GM18505 (cell line): ENCODE data around the gene ABCC1.
"Not testable (repeated sequence)": the region's sequence is repeated elsewhere in the genome, so short reads cannot be mapped to it uniquely, and the experiment has no call there.

Experiments used
- ATAC-seq: cut with Tn5 transposase; IDR thresholded peaks from one replicate; pipeline ENCODE4 v1.9.1; 2021; ENCODE audit not compliant: unreplicated experiment
- POLR2A ChIP-seq: IDR thresholded peaks from 4 replicates; pipeline ENCODE4 v1.6.1; 2011; ENCODE audit warnings: borderline replicate concordance; ENCODE audit not compliant: insufficient read depth, insufficient read length; ENCODE audit errors: extremely low read depth

ABCC1 gene

DNA sequence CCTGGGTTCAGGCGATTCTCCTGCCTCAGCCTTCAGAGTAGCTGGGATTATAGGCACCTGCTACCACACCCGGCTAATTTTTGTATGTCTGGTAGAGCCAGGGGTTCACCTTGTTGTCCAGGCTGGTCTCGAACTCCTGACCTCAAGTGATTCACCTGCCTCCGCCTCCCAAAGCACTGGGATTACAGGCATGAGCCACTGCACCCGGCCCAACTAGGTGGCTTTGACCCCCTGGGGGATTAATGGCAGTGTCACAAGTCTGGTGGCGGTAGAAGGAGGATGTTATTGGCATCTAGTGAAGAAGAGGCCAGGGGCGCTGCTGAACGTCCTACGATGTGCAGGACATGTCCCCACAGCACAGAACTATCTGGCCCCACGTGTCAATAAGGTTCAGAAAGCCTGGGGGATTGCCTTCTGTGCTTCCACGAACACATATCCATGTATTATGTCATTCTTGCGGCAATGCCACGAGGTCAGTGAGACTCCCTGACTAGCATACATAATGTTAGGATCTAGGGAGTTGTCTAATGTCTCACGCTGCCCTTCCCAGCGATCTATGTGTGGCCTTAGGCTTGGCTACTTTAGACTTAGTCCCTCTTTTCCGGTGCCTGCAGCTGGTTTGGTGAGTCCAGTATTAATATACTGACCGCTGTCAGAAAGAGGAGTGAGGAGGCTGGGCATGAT is 198.0 kb downstream of the ABCC1 start:
- ATAC-seq = no peak
- TF ChIP-seq POLR2A = no peak

GRCh38 chr16:16148000-16148599 is 198.7 kb downstream of the ABCC1 start:
- ATAC-seq = not testable (repeated sequence)

DNA sequence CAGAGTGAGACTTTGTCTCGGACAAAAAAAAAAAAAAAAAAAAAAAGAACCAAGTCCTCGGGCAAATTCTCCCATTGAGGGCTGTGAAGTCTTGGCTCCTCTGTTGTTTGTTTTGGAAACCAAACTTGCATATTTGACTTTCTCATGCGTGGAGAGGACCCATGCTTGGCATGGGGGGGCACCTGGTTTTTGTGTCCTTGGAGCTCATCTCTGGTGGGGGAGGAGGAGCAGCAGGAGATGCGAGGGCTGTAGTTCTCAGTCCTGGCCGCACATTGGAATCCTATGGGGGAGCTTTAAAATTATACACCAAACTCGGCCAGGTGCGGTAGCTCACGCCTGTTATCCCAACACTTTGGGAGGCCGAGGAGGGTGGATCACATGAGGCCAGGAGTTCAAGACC is 199.3 kb downstream of the ABCC1 start:
- ATAC-seq = no peak
- no peak for TF ChIP-seq POLR2A

- TF ChIP-seq POLR2A = no peak
- no peak for ATAC-seq
Observed at GRCh38 chr16:16149710-16150116, 200.3 kb downstream of the ABCC1 start.

DNA sequence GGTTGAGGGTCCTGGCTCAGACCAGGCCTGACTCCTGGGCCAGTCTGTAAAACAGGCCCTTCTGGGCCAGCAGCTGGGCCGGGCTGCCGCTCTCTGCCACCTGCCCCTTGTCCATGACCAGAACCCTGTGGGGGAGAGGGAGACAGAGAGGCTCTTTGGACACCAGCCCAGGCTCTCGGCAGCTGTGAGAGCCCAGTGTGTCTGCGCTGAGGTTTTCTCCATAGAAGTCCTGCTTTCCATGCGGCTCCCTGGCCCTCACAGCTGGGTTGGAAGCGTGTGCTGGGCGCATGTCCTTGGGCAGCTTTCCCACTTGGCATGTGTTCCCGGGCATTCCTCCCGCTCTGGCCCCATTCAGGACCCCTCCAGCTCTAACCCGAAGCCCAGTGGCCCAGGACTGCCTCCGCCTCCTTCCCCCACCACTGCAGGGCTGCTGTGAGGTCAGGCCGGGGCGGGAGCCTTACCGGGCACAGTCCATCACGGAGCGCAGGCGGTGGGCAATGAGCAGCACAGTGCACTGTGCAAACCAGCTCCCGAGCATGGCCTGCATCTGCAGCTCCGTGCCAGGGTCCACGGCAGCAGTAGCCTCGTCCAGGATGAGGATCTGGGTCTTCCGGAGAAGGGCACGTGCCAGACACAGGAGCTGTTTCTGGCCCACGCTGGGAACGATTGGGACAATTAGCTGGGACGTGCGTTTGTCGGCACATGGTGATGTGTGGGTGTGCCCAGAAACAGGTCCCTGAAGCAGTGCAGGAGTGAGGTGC is 200.9 kb downstream of the ABCC1 start:
- no peak for ATAC-seq
- no peak for TF ChIP-seq POLR2A

DNA sequence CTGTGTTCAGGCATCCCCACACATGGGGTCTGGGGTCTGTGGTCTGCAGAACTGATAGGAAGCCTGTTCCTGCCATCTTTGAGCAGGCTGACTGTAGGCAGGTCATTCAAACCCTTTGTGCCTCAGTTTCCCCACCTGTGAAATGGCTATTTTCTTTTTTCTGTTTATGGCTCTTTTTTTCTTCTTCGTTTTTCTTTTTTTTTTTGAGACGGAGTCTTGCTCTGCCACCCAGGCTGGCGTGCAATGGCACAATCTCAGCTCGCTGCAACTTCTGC is 201.4 kb downstream of the ABCC1 start:
- TF ChIP-seq POLR2A = no peak
- no peak for ATAC-seq

- ATAC-seq = no peak
- no peak for TF ChIP-seq POLR2A
Observed at GRCh38 chr16:16151315-16151714, 201.9 kb downstream of the ABCC1 start.

GRCh38 chr16:16153000-16153399 is 203.6 kb downstream of the ABCC1 start:
- not testable (repeated sequence) for ATAC-seq

DNA sequence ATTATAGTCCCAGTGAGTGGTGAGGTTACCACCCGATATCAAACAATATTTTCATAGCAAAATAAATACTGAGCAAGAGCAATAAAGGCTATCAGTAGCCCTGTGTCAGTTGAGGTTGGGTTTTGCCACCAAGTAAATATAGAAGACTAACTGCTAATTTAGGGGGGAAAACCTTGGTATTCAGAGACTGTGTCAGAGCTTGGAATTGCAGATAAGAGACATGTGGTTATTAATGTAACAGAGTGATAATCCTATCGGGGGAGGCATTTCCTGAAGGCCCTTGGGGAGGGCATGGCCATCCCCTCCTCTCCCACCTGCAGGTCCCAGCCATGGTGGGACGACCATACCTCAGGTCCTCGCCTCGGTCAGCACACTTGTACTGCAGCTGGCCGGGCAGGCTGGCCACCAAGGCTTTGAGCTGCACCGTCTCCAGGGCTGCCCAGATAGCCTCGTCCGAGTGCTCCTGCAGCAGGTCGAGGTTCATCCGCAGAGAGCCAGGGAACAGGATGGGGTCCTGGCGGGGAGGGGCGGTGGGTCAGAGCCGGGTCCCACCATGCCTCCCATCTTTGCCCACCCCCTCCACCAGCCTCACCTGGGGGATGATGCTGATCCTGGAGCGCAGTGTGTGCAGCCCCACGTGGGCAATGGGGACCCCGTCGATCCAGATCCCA is 205.0 kb downstream of the ABCC1 start:
- TF ChIP-seq POLR2A = no peak
- ATAC-seq = no peak

DNA sequence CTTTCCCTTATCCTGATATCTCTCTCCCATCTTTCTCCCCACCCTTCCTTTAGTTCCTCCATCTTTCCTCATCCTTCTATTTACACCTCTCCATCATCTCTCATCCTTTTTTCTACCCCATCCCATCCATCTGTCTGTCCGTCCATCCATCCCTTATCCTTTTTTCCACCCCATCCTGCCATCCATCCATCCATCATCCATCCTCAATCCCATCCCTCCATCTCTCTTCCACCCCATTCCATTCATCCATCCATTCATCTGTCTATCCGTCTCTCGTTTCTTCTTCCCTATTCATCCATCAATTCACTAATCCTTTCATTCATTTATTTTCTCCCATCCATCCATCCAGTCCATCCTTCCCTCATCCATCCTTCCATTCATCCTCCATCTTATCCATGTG is 205.8 kb downstream of the ABCC1 start:
- no peak for ATAC-seq
- TF ChIP-seq POLR2A = no peak

- TF ChIP-seq POLR2A = no peak
- no peak for ATAC-seq
Observed at GRCh38 chr16:16157166-16157565, 207.8 kb downstream of the ABCC1 start.

DNA sequence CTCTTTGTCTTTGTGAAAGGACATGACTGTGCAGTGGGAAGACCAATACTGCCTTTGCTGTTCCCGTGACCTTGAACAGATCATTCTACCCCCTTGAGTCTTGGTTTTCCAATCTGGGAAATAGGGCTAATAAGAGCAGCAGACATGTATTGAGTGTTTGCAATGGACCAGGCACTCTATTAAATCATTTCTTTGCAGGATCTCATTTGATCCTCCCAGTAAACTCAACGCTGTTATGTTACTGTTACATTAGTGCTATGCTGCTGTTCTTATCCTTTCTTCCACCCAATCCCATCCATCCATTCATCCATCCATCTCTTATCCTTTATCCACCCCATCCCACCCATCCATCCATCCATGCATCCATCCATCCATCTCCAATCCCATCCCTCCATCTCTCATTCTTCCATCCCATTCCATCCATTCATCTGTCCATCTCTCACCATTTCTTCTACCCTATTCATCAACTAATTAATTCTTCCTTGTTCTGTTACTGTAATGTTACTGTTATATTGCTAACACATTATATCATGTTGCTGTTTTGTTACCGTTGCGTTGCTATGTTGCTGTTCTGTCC is 208.8 kb downstream of the ABCC1 start:
- ATAC-seq = no peak
- TF ChIP-seq POLR2A = no peak

DNA sequence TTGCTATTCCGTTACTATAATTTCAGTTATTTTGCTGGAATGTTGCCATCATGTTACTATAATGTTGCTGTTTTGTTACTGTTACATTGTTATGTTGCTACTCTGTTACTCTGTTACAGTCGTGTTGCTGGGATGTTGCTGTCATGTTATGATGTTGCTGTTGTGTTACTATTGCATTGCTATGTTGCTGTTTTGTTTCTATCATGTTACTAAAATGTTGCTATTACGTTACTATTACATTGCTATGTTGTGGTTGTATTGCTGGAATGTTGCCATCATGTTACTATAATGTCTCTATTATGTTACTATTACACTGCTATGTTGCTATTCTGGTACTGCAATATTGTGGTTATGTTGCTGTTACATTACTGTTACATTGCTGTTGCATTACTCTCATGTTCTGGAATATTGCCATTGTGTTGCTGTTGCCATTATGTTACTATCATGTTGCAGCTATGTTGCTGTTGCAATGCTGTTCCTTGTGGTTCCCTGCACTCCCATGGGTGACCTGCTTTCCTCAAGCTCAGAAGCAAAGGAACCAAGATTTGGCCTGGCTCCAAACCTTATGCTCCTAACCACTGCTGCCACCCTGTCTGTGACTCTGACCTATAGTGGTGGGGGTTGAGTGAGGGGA is 209.4 kb downstream of the ABCC1 start:
- TF ChIP-seq POLR2A = no peak
- ATAC-seq = no peak
